Neural cell (in vitro differentiated cells): ENCODE results near the gene MYO9B. TPM values are rescaled to one million over a fixed set of nuclear protein-coding genes. Genes with fewer than 3 reads are reported as not detected.
"Not testable (repeated sequence)": the region's sequence is repeated elsewhere in the genome, so short reads cannot be mapped to it uniquely, and the experiment has no call there.

ENCODE experiments used
- H2AFZ ChIP-seq: fragments of 200-600, 300-800 bp; sonication (generic), shearing (Covaris generic); 2 replicates; pipeline ENCODE4 v1.6.0; 2014; ENCODE audit warnings: low read depth, mild to moderate bottlenecking, antibody characterized with exemption, low read length, moderate library complexity
- H3F3A ChIP-seq: fragments of 200-600 bp; shearing (Covaris generic); 2 replicates; pipeline ENCODE4 v1.6.1; 2016; ENCODE audit warnings: mild to moderate bottlenecking, moderate library complexity, mixed read lengths, antibody characterized with exemption, low read length; ENCODE audit not compliant: insufficient read depth, poor library complexity, severe bottlenecking
- H3K27ac ChIP-seq: fragments of 200-600, 300-800 bp; sonication (generic), shearing (Covaris generic); 2 replicates; pipeline ENCODE4 v1.5.1; 2014; ENCODE audit warnings: mild to moderate bottlenecking, low read length, moderate library complexity
- H3K27me3 ChIP-seq: fragments of 300-800, 200-600 bp; sonication (generic), shearing (Covaris generic); 2 replicates; pipeline ENCODE4 v1.6.0; 2014; ENCODE audit warnings: mild to moderate bottlenecking, low read depth, low read length, moderate library complexity; ENCODE audit not compliant: insufficient read depth
- H3K36me3 ChIP-seq: fragments of 300-800, 200-600 bp; sonication (generic), shearing (Covaris generic); 2 replicates; pipeline ENCODE4 v1.5.1; 2014; ENCODE audit warnings: mild to moderate bottlenecking, antibody characterized with exemption, low read length, moderate library complexity; ENCODE audit not compliant: insufficient read depth
- H3K4me2 ChIP-seq: fragments of 300-800, 200-600 bp; sonication (generic), shearing (Covaris generic); 2 replicates; pipeline ENCODE4 v1.6.0; 2014; ENCODE audit warnings: mild to moderate bottlenecking, low read length
- H3K4me3 ChIP-seq: fragments of 300-800, 200-600 bp; sonication (generic), shearing (Covaris generic); 2 replicates; pipeline ENCODE4 v1.5.1; 2014; ENCODE audit warnings: mild to moderate bottlenecking, low read length, moderate library complexity
- H3K79me2 ChIP-seq: fragments of 200-600 bp; shearing (Covaris generic); replicated peaks from 2 replicates; pipeline ENCODE4 v1.6.0; 2014; ENCODE audit warnings: mild to moderate bottlenecking, low read length, moderate library complexity; ENCODE audit not compliant: insufficient read depth
- H3K9ac ChIP-seq: fragments of 300-800, 200-600 bp; sonication (generic), shearing (Covaris generic); 2 replicates; pipeline ENCODE4 v1.6.1; 2016; ENCODE audit warnings: mild to moderate bottlenecking, low read length, mixed read lengths
- H3K9me2 ChIP-seq: fragments of 200-600 bp; shearing (Covaris generic); 2 replicates; pipeline ENCODE4 v1.6.1; 2016; ENCODE audit warnings: mild to moderate bottlenecking, low read length, mixed read lengths; ENCODE audit not compliant: insufficient read depth
- H3K9me3 ChIP-seq: fragments of 200-600, 300-800 bp; sonication (generic), shearing (Covaris generic); 2 replicates; pipeline ENCODE4 v1.6.1; 2016; ENCODE audit warnings: mild to moderate bottlenecking, mixed run types, low read length, moderate library complexity, mixed read lengths
- H4K20me1 ChIP-seq: fragments of 200-600 bp; shearing (Covaris generic); 2 replicates; pipeline ENCODE4 v1.6.1; 2016; ENCODE audit warnings: mild to moderate bottlenecking, mixed run types; ENCODE audit not compliant: insufficient read depth
- EP300 ChIP-seq: fragments of 450-650 bp; conservative IDR thresholded peaks from 2 replicates; pipeline ENCODE4 v1.6.1; 2014; ENCODE audit warnings: antibody characterized with exemption, mild to moderate bottlenecking, moderate library complexity; ENCODE audit not compliant: poor library complexity, severe bottlenecking
- EZH2 ChIP-seq: fragments of 200-600, 300-800 bp; shearing (Covaris generic), sonication (generic); IDR thresholded peaks from 2 replicates; pipeline ENCODE4 v1.6.1; 2014; ENCODE audit warnings: antibody characterized with exemption, low read length, borderline replicate concordance, mild to moderate bottlenecking; ENCODE audit not compliant: insufficient read depth, poor library complexity, severe bottlenecking
- MXI1 ChIP-seq: fragments of 450-650 bp; conservative IDR thresholded peaks from 2 replicates; pipeline ENCODE4 v1.6.1; 2014; ENCODE audit warnings: antibody characterized with exemption, mild to moderate bottlenecking; ENCODE audit not compliant: poor library complexity, severe bottlenecking
- POLR2AphosphoS5 ChIP-seq: IDR thresholded peaks from 2 replicates; pipeline ENCODE4 v1.6.1; 2012
- RAD21 ChIP-seq: fragments of 450-650 bp; conservative IDR thresholded peaks from 2 replicates; pipeline ENCODE4 v1.6.1; 2014; ENCODE audit warnings: antibody characterized with exemption, mild to moderate bottlenecking, moderate library complexity
- REST ChIP-seq: IDR thresholded peaks from 2 replicates; pipeline ENCODE4 v1.6.1; 2012; ENCODE audit warnings: borderline replicate concordance
- SMC3 ChIP-seq: fragments of 450-650 bp; conservative IDR thresholded peaks from 2 replicates; pipeline ENCODE4 v1.6.1; 2014; ENCODE audit warnings: antibody characterized with exemption, mild to moderate bottlenecking, moderate library complexity; ENCODE audit not compliant: poor library complexity
- TAF1 ChIP-seq: IDR thresholded peaks from 2 replicates; pipeline ENCODE4 v1.6.1; 2012; ENCODE audit warnings: low read depth
- polyA plus RNA-seq: library from polyadenylated mRNA; depleted of rRNA; stranded (reverse); fragments of >200 nt; gene quantifications from 2 replicates; pipeline ENCODE4 v1.2.3, GENCODE V29; 2014
- TF ChIP-seq, protein P1 (sequence below): fragments of 450-650 bp; IDR thresholded peaks from 2 replicates; pipeline ENCODE4 v1.5.1; 2014; ENCODE audit warnings: antibody characterized with exemption, mild to moderate bottlenecking, moderate library complexity; ENCODE audit not compliant: poor library complexity, severe bottlenecking

MYO9B gene
- polyA plus RNA-seq, 1 donor from 2014 or later: 27.2 TPM

GRCh38 chr19:17138937-17139598, 63.5 kb downstream of the MYO9B start:
- Histone ChIP-seq H3K27ac (no peak overlapping the region), H3K9ac (no peak overlapping the region), H4K20me1 (no peaks in the 10 kb centered on the region), H3K9me2 (no peaks in the 10 kb centered on the region), H3K9me3 (no peaks in the 10 kb centered on the region), H2AFZ (no peak overlapping the region), H3F3A (no peaks in the 10 kb centered on the region), H3K27me3 (no peaks in the 10 kb centered on the region), H3K79me2 (no peaks in the 10 kb centered on the region), H3K4me3 (no peak overlapping the region), H3K36me3 (no peaks in the 10 kb centered on the region), H3K4me2 (no peak overlapping the region)
- TF ChIP-seq, protein P1, sequence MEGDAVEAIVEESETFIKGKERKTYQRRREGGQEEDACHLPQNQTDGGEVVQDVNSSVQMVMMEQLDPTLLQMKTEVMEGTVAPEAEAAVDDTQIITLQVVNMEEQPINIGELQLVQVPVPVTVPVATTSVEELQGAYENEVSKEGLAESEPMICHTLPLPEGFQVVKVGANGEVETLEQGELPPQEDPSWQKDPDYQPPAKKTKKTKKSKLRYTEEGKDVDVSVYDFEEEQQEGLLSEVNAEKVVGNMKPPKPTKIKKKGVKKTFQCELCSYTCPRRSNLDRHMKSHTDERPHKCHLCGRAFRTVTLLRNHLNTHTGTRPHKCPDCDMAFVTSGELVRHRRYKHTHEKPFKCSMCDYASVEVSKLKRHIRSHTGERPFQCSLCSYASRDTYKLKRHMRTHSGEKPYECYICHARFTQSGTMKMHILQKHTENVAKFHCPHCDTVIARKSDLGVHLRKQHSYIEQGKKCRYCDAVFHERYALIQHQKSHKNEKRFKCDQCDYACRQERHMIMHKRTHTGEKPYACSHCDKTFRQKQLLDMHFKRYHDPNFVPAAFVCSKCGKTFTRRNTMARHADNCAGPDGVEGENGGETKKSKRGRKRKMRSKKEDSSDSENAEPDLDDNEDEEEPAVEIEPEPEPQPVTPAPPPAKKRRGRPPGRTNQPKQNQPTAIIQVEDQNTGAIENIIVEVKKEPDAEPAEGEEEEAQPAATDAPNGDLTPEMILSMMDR: no peak
- TF ChIP-seq TAF1 (no peak), POLR2AphosphoS5 (no peak), RAD21 (no peak)

- not testable (repeated sequence) for H3K4me3 ChIP-seq, H3K9me2 ChIP-seq, H3K9me3 ChIP-seq, H2AFZ ChIP-seq, H3K27me3 ChIP-seq, H3K27ac ChIP-seq, H4K20me1 ChIP-seq, H3F3A ChIP-seq, H3K36me3 ChIP-seq, H3K4me2 ChIP-seq, H3K79me2 ChIP-seq, H3K9ac ChIP-seq
Observed at GRCh38 chr19:17144771-17145170, 69.2 kb downstream of the MYO9B start.

DNA sequence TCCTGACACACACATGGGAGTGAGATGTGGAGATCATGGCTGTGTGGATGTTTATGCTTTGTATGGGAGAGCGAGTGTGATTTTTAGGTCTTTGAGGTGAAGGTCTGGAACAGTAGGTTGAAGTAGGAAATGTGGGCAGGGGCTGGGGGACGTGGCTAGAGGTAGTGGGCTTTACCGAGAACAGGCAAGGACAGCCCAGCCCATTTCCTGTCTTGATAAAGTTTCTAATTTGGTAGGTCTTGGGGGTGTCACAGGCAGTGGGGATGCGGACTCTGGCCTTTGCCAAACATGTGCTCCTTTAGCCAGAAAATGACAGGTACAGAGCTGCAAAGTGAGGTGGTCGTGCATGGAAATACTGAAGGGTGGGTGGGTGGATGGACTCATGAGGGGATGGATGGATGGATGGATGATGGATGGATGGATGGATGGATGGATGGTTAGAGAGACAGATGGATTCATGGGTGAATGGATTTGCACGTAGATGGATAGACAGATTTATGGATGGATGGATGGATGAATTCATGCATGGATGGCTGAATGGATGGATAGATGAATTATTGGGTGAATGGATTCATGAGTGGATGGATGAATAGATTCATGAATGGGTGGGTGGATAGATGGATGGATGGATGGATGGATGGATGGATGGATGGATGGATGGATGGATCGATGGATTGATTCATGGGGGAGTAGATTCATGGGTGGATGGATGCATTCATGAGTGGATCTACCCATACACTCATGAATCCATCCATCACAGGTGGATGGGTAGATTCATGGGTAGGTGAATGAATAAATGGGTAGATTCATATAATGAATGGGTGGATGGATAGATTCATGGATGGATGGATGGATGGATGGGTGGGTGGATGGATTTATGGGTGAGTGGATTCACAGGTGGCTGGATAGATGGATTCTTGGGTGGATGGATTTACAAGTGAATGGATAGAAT, 70.2 kb downstream of the MYO9B start:
- Histone ChIP-seq H3K27ac (no peak overlapping the region), H3K79me2 (no peaks in the 10 kb centered on the region)

DNA sequence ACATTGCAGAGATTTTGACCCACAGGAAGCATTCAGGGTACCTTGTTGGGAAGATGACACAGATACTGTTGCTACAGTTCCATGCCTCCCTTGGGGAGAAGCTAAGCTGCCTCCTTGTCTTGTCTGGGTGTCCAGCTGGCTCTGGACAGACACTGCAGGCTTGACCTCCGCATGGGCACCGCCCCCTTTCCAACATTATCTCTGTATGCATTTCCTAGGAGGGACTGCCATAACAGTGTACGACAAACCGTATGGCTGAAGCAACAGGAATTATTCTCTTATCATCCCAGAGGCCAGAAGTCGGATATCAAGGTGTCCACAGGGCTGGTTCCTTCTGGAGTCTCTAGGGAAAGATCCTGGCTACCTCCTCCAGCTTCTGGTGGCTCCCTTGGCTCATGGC, 72.6 kb downstream of the MYO9B start:
- no peak overlapping the region for H3K4me2 ChIP-seq
- H3K36me3 ChIP-seq: no peaks in the 10 kb centered on the region
- H3K9ac ChIP-seq: no peak overlapping the region
- H4K20me1 ChIP-seq: no peaks in the 10 kb centered on the region
- H3K27me3 ChIP-seq: no peaks in the 10 kb centered on the region
- H3K9me3 ChIP-seq: no peaks in the 10 kb centered on the region
- H2AFZ ChIP-seq: no peak overlapping the region
- H3K9me2 ChIP-seq: no peaks in the 10 kb centered on the region
- H3K27ac ChIP-seq: no peak overlapping the region
- no peaks in the 10 kb centered on the region for H3F3A ChIP-seq
- H3K79me2 ChIP-seq: no peaks in the 10 kb centered on the region
- H3K4me3 ChIP-seq: no peak overlapping the region
- no peak for TF ChIP-seq RAD21
- TF ChIP-seq, protein P1: no peak
- no peak for TF ChIP-seq EZH2
- no peak for TF ChIP-seq POLR2AphosphoS5
- TF ChIP-seq REST: no peak
- no peak for TF ChIP-seq SMC3

More for the DNA sequence above, 70.2 kb downstream of the MYO9B start:
- no peaks in the 10 kb centered on the region for H4K20me1 ChIP-seq
- TF ChIP-seq EP300: no peak
- TF ChIP-seq TAF1: no peak
- no peak for TF ChIP-seq RAD21
- TF ChIP-seq SMC3: no peak
- no peak for TF ChIP-seq EZH2
- TF ChIP-seq MXI1: no peak
- no peaks in the 10 kb centered on the region for H3K36me3 ChIP-seq
- no peak overlapping the region for H3K4me3 ChIP-seq
- no peaks in the 10 kb centered on the region for H3K27me3 ChIP-seq
- H3K9ac ChIP-seq: no peak overlapping the region
- H2AFZ ChIP-seq: no peak overlapping the region
- H3K4me2 ChIP-seq: no peak overlapping the region
- H3K9me3 ChIP-seq: no peaks in the 10 kb centered on the region
- H3F3A ChIP-seq: no peaks in the 10 kb centered on the region
- H3K9me2 ChIP-seq: no peaks in the 10 kb centered on the region
